ENCODE data around the gene PRKAR2B.
"Not testable (repeated sequence)": the region's sequence is repeated elsewhere in the genome, so short reads cannot be mapped to it uniquely, and the experiment has no call there.

DNA sequence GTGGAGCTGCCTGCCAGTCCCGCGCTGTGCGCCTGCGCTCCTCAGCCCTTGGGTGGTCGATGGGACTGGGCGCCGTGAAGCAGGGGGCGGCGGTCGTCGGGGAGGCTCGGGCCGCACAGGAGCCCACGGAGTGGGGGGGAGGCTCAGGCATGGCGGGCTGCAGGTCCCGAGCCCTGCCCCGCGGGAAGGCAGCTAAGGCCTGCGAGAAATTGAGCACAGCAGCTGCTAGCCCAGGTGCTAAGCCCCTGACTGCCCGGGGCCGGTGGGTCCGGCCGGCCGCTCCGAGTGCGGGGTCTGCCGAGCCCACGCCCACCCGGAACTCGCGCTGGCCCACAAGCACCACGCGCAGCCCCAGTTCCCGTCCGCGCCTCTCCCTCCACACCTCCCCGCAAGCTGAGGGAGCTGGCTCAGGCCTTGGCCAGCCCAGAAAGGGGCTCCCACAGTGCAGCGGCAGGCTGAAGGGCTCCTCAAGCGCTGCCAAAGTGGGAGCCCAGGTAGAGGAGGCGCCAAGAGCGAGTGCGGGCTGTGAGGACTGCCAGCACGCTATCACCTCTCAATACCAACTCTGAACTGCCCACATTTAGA, 2.1 kb upstream of the PRKAR2B start:
- TF ChIP-seq, protein P1, sequence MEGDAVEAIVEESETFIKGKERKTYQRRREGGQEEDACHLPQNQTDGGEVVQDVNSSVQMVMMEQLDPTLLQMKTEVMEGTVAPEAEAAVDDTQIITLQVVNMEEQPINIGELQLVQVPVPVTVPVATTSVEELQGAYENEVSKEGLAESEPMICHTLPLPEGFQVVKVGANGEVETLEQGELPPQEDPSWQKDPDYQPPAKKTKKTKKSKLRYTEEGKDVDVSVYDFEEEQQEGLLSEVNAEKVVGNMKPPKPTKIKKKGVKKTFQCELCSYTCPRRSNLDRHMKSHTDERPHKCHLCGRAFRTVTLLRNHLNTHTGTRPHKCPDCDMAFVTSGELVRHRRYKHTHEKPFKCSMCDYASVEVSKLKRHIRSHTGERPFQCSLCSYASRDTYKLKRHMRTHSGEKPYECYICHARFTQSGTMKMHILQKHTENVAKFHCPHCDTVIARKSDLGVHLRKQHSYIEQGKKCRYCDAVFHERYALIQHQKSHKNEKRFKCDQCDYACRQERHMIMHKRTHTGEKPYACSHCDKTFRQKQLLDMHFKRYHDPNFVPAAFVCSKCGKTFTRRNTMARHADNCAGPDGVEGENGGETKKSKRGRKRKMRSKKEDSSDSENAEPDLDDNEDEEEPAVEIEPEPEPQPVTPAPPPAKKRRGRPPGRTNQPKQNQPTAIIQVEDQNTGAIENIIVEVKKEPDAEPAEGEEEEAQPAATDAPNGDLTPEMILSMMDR (conservative IDR thresholded peaks at IDR 0.05; ENCODE audit: low read length): not testable (repeated sequence)
- not testable (repeated sequence) for TF ChIP-seq EZH2phosphoT487 (IDR thresholded peaks at IDR 0.05; ENCODE audit: borderline replicate concordance, low read depth, low read length)
